ENCODE data around the gene HOOK2. TPM values are rescaled to one million over a fixed set of nuclear protein-coding genes. Genes with fewer than 3 reads are reported as not detected.

HOOK2 gene
- total and polyA plus RNA-seq, 2 of the 13 experiments (the other 11 are each of a cell fraction or from before 2014, with no cell fraction given) = 9.2 to 12.9 TPM

- TF ChIP-seq ZFP91 (CRISPR knock-in tag; IDR thresholded peaks at IDR 0.05; ENCODE audit: borderline replicate concordance) = peak; percentile 90
- peak; percentile 62; the same call in 1 of the 2 replicates for TF ChIP-seq ZNF275 (CRISPR knock-in tag; IDR thresholded peaks at IDR 0.05; ENCODE audit: borderline replicate concordance)
- no peak for TF ChIP-seq ATAD3A (CRISPR knock-in tag; IDR thresholded peaks at IDR 0.05)
- TF ChIP-seq REL (CRISPR knock-in tag; conservative IDR thresholded peaks at IDR 0.05) = 0 out of 2 replicates have a peak, but pooled peaks have one; percentile 48
- no peak for TF ChIP-seq SKI (IDR thresholded peaks at IDR 0.05; ENCODE audit: partially characterized antibody)
- peak; percentile 40; the same call in 1 of the 2 replicates for TF ChIP-seq GMEB1 (CRISPR knock-in tag; IDR thresholded peaks at IDR 0.05; ENCODE audit: borderline replicate concordance)
- TF ChIP-seq ZNF225 (CRISPR knock-in tag; IDR thresholded peaks at IDR 0.05) = peak; percentile 76; the same call in 1 of the 2 replicates
- peak; percentile 39; the same call in 1 of the 2 replicates for TF ChIP-seq ETV5 (CRISPR knock-in tag; IDR thresholded peaks at IDR 0.05; ENCODE audit: borderline replicate concordance)
- 0 out of 2 replicates have a peak, but pooled peaks have one; percentile 32 for TF ChIP-seq MIER2 (CRISPR knock-in tag; IDR thresholded peaks at IDR 0.05)
- TF ChIP-seq HNF1B (CRISPR knock-in tag; IDR thresholded peaks at IDR 0.05) = peak; percentile 64
- TF ChIP-seq TFE3 (CRISPR knock-in tag; IDR thresholded peaks at IDR 0.05) = 0 out of 2 replicates have a peak, but pooled peaks have one; percentile 29
- no peak for TF ChIP-seq SP5 (CRISPR knock-in tag; IDR thresholded peaks at IDR 0.05; ENCODE audit: borderline replicate concordance, low read depth)
- peak; percentile 26; the same call in 1 of the 2 replicates for TF ChIP-seq SMC3 (IDR thresholded peaks at IDR 0.05; ENCODE audit: low read length)
- TF ChIP-seq ZNF703 (CRISPR knock-in tag; IDR thresholded peaks at IDR 0.05; ENCODE audit: borderline replicate concordance) = no peak
- no peak for TF ChIP-seq CHCHD3 (CRISPR knock-in tag; IDR thresholded peaks at IDR 0.05)
- TF ChIP-seq ZNF512B (CRISPR knock-in tag; IDR thresholded peaks at IDR 0.05; ENCODE audit: borderline replicate concordance) = no peak
- TF ChIP-seq YY1 (IDR thresholded peaks at IDR 0.05; ENCODE audit: insufficient read depth, insufficient replicate concordance, low read depth, low read length) = peak; percentile 73
- peak; percentile 96 for TF ChIP-seq KDM2A (CRISPR knock-in tag; IDR thresholded peaks at IDR 0.05; ENCODE audit: borderline replicate concordance, low read depth)
These were observed 9.3 kb downstream of the HOOK2 start (continued) for GRCh38 chr19:12766051-12766521.

Data from HepG2 (cell line).